ENCODE data around the gene MAML2.
A peak's percentile ranks its signal among the peaks of the same experiment; 100 is the strongest.

The MAML2 gene

GRCh38 chr11:96306600-96306932 lies 36.4 kb downstream of the MAML2 start:
- Histone ChIP-seq H3K27ac (ENCODE audit: poor library complexity, severe bottlenecking) (peak overlapping the region; percentile 98), H3K9me3 (ENCODE audit: severe bottlenecking) (no peaks in the 10 kb centered on the region), H3K4me3 (ENCODE audit: severe bottlenecking) (no peak overlapping the region), H3K36me3 (ENCODE audit: low read depth) (no peaks in the 10 kb centered on the region), H3K4me1 (ENCODE audit: insufficient read depth, poor library complexity, severe bottlenecking) (peaks cover 90% of the 10 kb centered on the region), H3K27me3 (ENCODE audit: insufficient read depth, poor library complexity, severe bottlenecking) (no peaks in the 10 kb centered on the region)
- TF ChIP-seq CTCF (IDR thresholded peaks at IDR 0.05; ENCODE audit: poor library complexity, severe bottlenecking): no peak
- DNase-seq (ENCODE audit: low spot score) (no peak), ATAC-seq (ENCODE audit: low read depth) (peak; percentile 3; the same call in 2 of the 3 replicates)

GRCh38 chr11:96306071-96306470 lies 36.9 kb downstream of the MAML2 start:
- peak overlapping the region; percentile 98 for H3K27ac ChIP-seq (ENCODE audit: poor library complexity, severe bottlenecking)
- no peak overlapping the region for H3K4me3 ChIP-seq (ENCODE audit: severe bottlenecking)

GRCh38 chr11:96303980-96304379 lies 39.0 kb downstream of the MAML2 start:
- Histone ChIP-seq H3K27ac (ENCODE audit: poor library complexity, severe bottlenecking) (peak overlapping the region; percentile 83), H3K27me3 (ENCODE audit: insufficient read depth, poor library complexity, severe bottlenecking) (no peaks in the 10 kb centered on the region), H3K4me3 (ENCODE audit: severe bottlenecking) (no peak overlapping the region), H3K9me3 (ENCODE audit: severe bottlenecking) (no peaks in the 10 kb centered on the region), H3K36me3 (ENCODE audit: low read depth) (no peaks in the 10 kb centered on the region), H3K4me1 (ENCODE audit: insufficient read depth, poor library complexity, severe bottlenecking) (peaks cover 64% of the 10 kb centered on the region)
- ATAC-seq (ENCODE audit: low read depth) (no peak), DNase-seq (ENCODE audit: low spot score) (no peak)
- TF ChIP-seq CTCF (IDR thresholded peaks at IDR 0.05; ENCODE audit: poor library complexity, severe bottlenecking): no peak

More at GRCh38 chr11:96306071-96306470, 36.9 kb downstream of the MAML2 start:
- Histone ChIP-seq H3K27me3 (ENCODE audit: insufficient read depth, poor library complexity, severe bottlenecking) (no peaks in the 10 kb centered on the region), H3K4me1 (ENCODE audit: insufficient read depth, poor library complexity, severe bottlenecking) (peaks cover 85% of the 10 kb centered on the region), H3K9me3 (ENCODE audit: severe bottlenecking) (no peaks in the 10 kb centered on the region), H3K36me3 (ENCODE audit: low read depth) (no peaks in the 10 kb centered on the region)
- DNase-seq (ENCODE audit: low spot score): no peak
- TF ChIP-seq CTCF (IDR thresholded peaks at IDR 0.05; ENCODE audit: poor library complexity, severe bottlenecking): no peak
- ATAC-seq (ENCODE audit: low read depth): no peak

GRCh38 chr11:96303064-96303463 lies 39.9 kb downstream of the MAML2 start:
- Histone ChIP-seq H3K27ac (ENCODE audit: poor library complexity, severe bottlenecking) (peak overlapping the region; percentile 83), H3K9me3 (ENCODE audit: severe bottlenecking) (no peaks in the 10 kb centered on the region), H3K4me1 (ENCODE audit: insufficient read depth, poor library complexity, severe bottlenecking) (peaks cover 55% of the 10 kb centered on the region), H3K27me3 (ENCODE audit: insufficient read depth, poor library complexity, severe bottlenecking) (no peaks in the 10 kb centered on the region), H3K36me3 (ENCODE audit: low read depth) (no peaks in the 10 kb centered on the region), H3K4me3 (ENCODE audit: severe bottlenecking) (no peak overlapping the region)
- ATAC-seq (ENCODE audit: low read depth) (peak; percentile 60), DNase-seq (ENCODE audit: low spot score) (no peak)
- TF ChIP-seq CTCF (IDR thresholded peaks at IDR 0.05; ENCODE audit: poor library complexity, severe bottlenecking): no peak

- peak overlapping the region; percentile 83 for H3K27ac ChIP-seq (ENCODE audit: poor library complexity, severe bottlenecking)
- peaks cover 44% of the 10 kb centered on the region for H3K4me1 ChIP-seq (ENCODE audit: insufficient read depth, poor library complexity, severe bottlenecking)
These were observed 41.2 kb downstream of the MAML2 start for GRCh38 chr11:96301818-96302217.

More at GRCh38 chr11:96301818-96302217, 41.2 kb downstream of the MAML2 start:
- no peaks in the 10 kb centered on the region for H3K27me3 ChIP-seq (ENCODE audit: insufficient read depth, poor library complexity, severe bottlenecking)
- H3K9me3 ChIP-seq (ENCODE audit: severe bottlenecking): no peaks in the 10 kb centered on the region
- ATAC-seq (ENCODE audit: low read depth) (no peak), DNase-seq (ENCODE audit: low spot score) (no peak)
- TF ChIP-seq CTCF (IDR thresholded peaks at IDR 0.05; ENCODE audit: poor library complexity, severe bottlenecking): no peak
- no peak overlapping the region for H3K4me3 ChIP-seq (ENCODE audit: severe bottlenecking)
- H3K36me3 ChIP-seq (ENCODE audit: low read depth): no peaks in the 10 kb centered on the region

Measured in RWPE2 (cell line).